Measurements from ENCODE around the gene UBXN7.

Gene UBXN7

DNA sequence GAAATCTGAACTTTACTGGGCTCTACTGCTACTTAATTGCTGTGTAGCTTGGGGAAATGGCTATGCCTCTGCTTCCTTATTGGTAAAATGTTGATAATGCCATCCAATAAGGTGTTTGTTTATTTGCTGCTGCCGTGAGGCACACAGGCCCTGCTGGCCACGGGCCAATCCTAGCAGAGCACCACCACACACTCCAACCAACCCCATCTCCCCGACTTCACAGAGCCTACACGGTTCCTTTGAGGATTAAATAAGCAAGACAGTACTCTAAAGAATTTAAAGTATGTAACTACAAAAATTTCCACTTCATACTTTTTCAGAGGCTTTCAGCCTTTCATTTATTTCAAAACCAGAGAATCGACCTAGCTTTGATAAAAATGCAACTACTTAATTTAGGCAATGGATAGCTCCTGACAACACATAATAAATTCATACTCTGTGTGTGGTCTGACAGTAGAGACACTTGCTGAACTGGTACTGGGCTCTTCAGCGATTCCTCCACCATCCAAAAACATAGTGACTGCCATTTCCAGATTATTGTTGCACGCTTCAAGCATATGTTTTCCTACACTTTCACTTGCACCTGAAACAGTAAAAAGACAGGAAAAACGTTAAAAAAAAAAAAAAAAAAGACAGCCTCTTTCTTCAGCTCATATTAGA, 25.3 kb downstream of the UBXN7 start:
- no peak for TF ChIP-seq CTCF (IDR thresholded peaks at IDR 0.05; ENCODE audit: unreplicated experiment in 3 of 3)
- H3K27ac Mint-ChIP-seq = no peak overlapping the region
- no peaks in the 10 kb centered on the region for H3K4me1 Mint-ChIP-seq
- H3K36me3 Mint-ChIP-seq (ENCODE audit: low read depth) = peaks cover 59% of the 10 kb centered on the region
- no peak overlapping the region for H3K4me3 Mint-ChIP-seq
- peaks cover 22% of the 10 kb centered on the region for H3K9me3 Mint-ChIP-seq
- H3K27me3 Mint-ChIP-seq (ENCODE audit: low read depth) = no peaks in the 10 kb centered on the region

- H3K36me3 Mint-ChIP-seq (ENCODE audit: low read depth) = peaks cover 60% of the 10 kb centered on the region
- H3K4me3 Mint-ChIP-seq = no peak overlapping the region
- no peaks in the 10 kb centered on the region for H3K9me3 Mint-ChIP-seq
- no peak overlapping the region for H3K27ac Mint-ChIP-seq
- TF ChIP-seq CTCF (IDR thresholded peaks at IDR 0.05; ENCODE audit: unreplicated experiment in 3 of 3) = no peak
- H3K4me1 Mint-ChIP-seq = no peaks in the 10 kb centered on the region
- no peaks in the 10 kb centered on the region for H3K27me3 Mint-ChIP-seq (ENCODE audit: low read depth)
Observed at GRCh38 chr3:196400331-196400730, 31.9 kb downstream of the UBXN7 start.

- H3K27me3 Mint-ChIP-seq (ENCODE audit: low read depth) = no peaks in the 10 kb centered on the region
- H3K27ac Mint-ChIP-seq = no peak overlapping the region
- H3K4me1 Mint-ChIP-seq = no peaks in the 10 kb centered on the region
- no peak for TF ChIP-seq CTCF (IDR thresholded peaks at IDR 0.05; ENCODE audit: unreplicated experiment in 3 of 3)
- no peaks in the 10 kb centered on the region for H3K9me3 Mint-ChIP-seq
- H3K4me3 Mint-ChIP-seq = no peak overlapping the region
- H3K36me3 Mint-ChIP-seq (ENCODE audit: low read depth) = peaks cover 60% of the 10 kb centered on the region
Observed at GRCh38 chr3:196399485-196399945, 32.7 kb downstream of the UBXN7 start.

DNA sequence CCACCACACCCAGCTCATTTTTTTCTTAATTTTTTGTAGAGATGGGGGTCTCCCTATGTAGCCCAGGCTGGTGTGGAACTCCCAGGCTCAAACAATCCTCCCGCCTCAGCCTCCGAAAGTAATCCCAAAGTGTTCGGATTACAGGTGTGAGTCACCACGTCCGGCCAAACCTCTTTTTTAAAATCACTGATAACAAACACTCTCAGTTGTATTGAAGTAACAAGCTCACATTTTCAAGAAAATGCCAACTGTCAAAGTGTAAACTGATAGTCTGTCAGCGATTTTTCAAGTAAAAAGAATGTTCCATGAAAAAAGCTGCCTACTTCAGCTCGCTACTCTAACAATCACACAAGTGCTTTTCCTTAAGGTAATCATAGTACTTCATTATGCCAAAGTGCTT, 33.4 kb downstream of the UBXN7 start:
- no peaks in the 10 kb centered on the region for H3K4me1 Mint-ChIP-seq
- no peak overlapping the region for H3K27ac Mint-ChIP-seq
- H3K27me3 Mint-ChIP-seq (ENCODE audit: low read depth) = no peaks in the 10 kb centered on the region
- TF ChIP-seq CTCF (IDR thresholded peaks at IDR 0.05; ENCODE audit: unreplicated experiment in 3 of 3) = no peak
- H3K9me3 Mint-ChIP-seq = no peaks in the 10 kb centered on the region
- H3K36me3 Mint-ChIP-seq (ENCODE audit: low read depth) = peaks cover 61% of the 10 kb centered on the region
- no peak overlapping the region for H3K4me3 Mint-ChIP-seq

DNA sequence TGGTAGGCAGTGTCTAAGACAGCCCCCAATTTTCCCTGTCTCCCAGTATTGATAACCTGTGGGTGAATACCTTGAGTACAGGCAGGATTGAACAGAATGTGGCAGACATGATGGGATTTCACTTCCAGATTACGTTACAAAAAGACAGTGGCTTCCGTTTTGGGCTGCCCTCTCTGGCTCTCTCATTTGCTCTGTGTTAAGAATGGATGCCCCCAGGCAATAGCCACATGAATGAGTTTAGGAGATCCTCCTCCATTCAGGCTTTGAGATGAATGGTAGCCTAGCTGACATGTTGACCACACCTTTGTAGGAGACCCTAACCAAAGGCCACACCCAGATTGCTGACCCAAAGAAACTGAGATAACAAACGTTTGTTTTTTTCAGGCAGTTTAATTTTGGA, 34.3 kb downstream of the UBXN7 start:
- Mint-ChIP-seq H3K9me3 (no peaks in the 10 kb centered on the region), H3K36me3 (ENCODE audit: low read depth) (peaks cover 68% of the 10 kb centered on the region)

More for the DNA sequence above, 34.3 kb downstream of the UBXN7 start:
- Mint-ChIP-seq H3K4me3 (no peak overlapping the region), H3K27me3 (ENCODE audit: low read depth) (no peaks in the 10 kb centered on the region), H3K27ac (no peak overlapping the region), H3K4me1 (no peaks in the 10 kb centered on the region)
- no peak for TF ChIP-seq CTCF (IDR thresholded peaks at IDR 0.05; ENCODE audit: unreplicated experiment in 3 of 3)

Data from nephron (organoid).